Psoas muscle (tissue), 8 donors: ENCODE data around the gene EPHA2. TPM values are rescaled to one million over a fixed set of nuclear protein-coding genes. Genes with fewer than 3 reads are reported as not detected.

ENCODE experiments used
- ATAC-seq, 4 donors: fragments of 200-7000 bp; cut with Tn5 transposase; one replicate each; pipeline ENCODE4 v1.9.1; 2020; ENCODE audit warnings: moderate library complexity in 3 of 4, mild to moderate bottlenecking in 2 of 4
- DNase-seq, 2 donors: peaks; one replicate each; pipeline ENCODE4 v3.0.0-alpha.2; 2020
- H3K27ac ChIP-seq: fragments of 200-600 bp; one replicate; pipeline ENCODE4 v1.8.0; 2022
- H3K27me3 ChIP-seq, 3 donors: fragments of 200-600 bp in 1 of 3; one replicate each; pipeline versions ENCODE4 v1.6.1 to v1.8.0; 2013 to 2022; ENCODE audit warnings: low read length in 2 of 3, mild to moderate bottlenecking in 2 of 3, moderate library complexity in 1 of 3; ENCODE audit not compliant: insufficient read depth in 3 of 3
- H3K36me3 ChIP-seq, 2 donors: fragments of 200-600 bp in 1 of 2; one replicate each; pipeline versions ENCODE4 v1.6.1 to v1.8.0; 2013 to 2022; ENCODE audit warnings: low read depth in 1 of 2, mild to moderate bottlenecking in 1 of 2, moderate library complexity in 1 of 2; ENCODE audit not compliant: insufficient read depth in 1 of 2
- H3K4me1 ChIP-seq: fragments of 200-600 bp; one replicate; pipeline ENCODE4 v1.8.0; 2022
- H3K4me3 ChIP-seq: fragments of 200-600 bp; one replicate; pipeline ENCODE4 v1.8.0; 2022; ENCODE audit warnings: mild to moderate bottlenecking
- H3K9me3 ChIP-seq: fragments of 200-600 bp; one replicate; pipeline ENCODE4 v1.8.0; 2022
- WGBS, 3 donors: extraction: QIAGEN DNeasy Blood & Tissue Kit; methylation state at CpG; one replicate each; pipeline versions ENCODE4 v1.1.6 to v1.1.7; 2013; 5-methylcytosine and 5-hydroxymethylcytosine counted together
- intact Hi-C, 2 donors: fragments of 100-400 bp; cut with DNase I; formaldehyde crosslinking; loops; one replicate each; pipeline versions ENCODE4 v1.11.0 to v1.14.2; 2022
- polyA plus RNA-seq, 3 donors: library from polyadenylated mRNA; stranded (reverse); fragments of 200-250 nt; gene quantifications; one replicate each; pipeline ENCODE4 v1.2.3, GENCODE V29; 2013
- total RNA-seq, 4 donors: library from RNA; stranded (reverse); fragmentation: NEBNext Ultra II Directional in 2 of 4; extraction: Animal tissue kit (Norgen Biotek cat#: 25700) in 2 of 4; gene quantifications; one replicate each; pipeline versions ENCODE4 v1.2.1 to v1.2.4, GENCODE V29; 2021 to 2023
- TF ChIP-seq, protein P1 (sequence below): fragments of 200-600 bp; IDR thresholded peaks from one replicate; pipeline ENCODE4 v1.8.0; 2022; ENCODE audit warnings: antibody characterized with exemption
- donor health status: healthy with polysubstance abuse.
- donor health status: DM: no; HTN: no; CAD: no; lungs with moderate emphysema.
- donor health status: Bipolar disorder and iron deficiency.
- donor health status: healthy.
- donor health status: DM: yes; HTN: yes; CAD: no.
- donor health status: DM: no; HTN: no; CAD: no.
- donor health status: DM: no; HTN: no; CAD: no.
- donor health status: DM: yes; HTN: yes; CAD: no.

EPHA2 gene
- total and polyA plus RNA-seq, 7 donors: 1.3 to 8.0 (median 3.2) TPM

DNA sequence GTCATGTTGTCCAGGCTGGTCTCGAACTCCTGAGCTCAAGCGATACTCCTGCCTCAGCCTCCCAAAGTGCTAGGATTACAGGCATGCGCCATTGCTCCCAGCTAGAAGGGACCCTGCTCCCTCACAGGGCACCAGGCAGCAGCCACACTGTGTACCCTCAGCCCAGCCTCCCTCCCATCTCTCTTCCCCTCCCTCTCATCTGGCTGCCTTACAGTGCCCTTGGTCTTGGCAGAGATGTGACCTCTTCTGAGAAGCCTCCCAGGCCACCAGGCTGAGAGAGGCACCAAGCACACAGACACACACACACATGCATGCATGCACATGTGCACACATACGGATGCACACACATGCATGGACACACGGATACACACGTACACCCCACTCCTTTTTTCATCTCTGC, 25.0 kb downstream of the EPHA2 start:
- DNase-seq (no peak), ATAC-seq (no peak)
- intact Hi-C loops: no loop called here
- H3K9me3 ChIP-seq: no peaks in the 10 kb centered on the region
- H3K27ac ChIP-seq: no peak overlapping the region
- H3K4me3 ChIP-seq: no peak overlapping the region
- H3K27me3 ChIP-seq: no peaks in the 10 kb centered on the region
- no peaks in the 10 kb centered on the region for H3K4me1 ChIP-seq
- 90 to 94% (median 92%) methylated on average over 6 of the region's 6 CpGs for WGBS, 3 donors
- TF ChIP-seq, protein P1, sequence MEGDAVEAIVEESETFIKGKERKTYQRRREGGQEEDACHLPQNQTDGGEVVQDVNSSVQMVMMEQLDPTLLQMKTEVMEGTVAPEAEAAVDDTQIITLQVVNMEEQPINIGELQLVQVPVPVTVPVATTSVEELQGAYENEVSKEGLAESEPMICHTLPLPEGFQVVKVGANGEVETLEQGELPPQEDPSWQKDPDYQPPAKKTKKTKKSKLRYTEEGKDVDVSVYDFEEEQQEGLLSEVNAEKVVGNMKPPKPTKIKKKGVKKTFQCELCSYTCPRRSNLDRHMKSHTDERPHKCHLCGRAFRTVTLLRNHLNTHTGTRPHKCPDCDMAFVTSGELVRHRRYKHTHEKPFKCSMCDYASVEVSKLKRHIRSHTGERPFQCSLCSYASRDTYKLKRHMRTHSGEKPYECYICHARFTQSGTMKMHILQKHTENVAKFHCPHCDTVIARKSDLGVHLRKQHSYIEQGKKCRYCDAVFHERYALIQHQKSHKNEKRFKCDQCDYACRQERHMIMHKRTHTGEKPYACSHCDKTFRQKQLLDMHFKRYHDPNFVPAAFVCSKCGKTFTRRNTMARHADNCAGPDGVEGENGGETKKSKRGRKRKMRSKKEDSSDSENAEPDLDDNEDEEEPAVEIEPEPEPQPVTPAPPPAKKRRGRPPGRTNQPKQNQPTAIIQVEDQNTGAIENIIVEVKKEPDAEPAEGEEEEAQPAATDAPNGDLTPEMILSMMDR: no peak
- H3K36me3 ChIP-seq: peaks cover 0 to 24% of the 10 kb centered on the region in 2 donors

DNA sequence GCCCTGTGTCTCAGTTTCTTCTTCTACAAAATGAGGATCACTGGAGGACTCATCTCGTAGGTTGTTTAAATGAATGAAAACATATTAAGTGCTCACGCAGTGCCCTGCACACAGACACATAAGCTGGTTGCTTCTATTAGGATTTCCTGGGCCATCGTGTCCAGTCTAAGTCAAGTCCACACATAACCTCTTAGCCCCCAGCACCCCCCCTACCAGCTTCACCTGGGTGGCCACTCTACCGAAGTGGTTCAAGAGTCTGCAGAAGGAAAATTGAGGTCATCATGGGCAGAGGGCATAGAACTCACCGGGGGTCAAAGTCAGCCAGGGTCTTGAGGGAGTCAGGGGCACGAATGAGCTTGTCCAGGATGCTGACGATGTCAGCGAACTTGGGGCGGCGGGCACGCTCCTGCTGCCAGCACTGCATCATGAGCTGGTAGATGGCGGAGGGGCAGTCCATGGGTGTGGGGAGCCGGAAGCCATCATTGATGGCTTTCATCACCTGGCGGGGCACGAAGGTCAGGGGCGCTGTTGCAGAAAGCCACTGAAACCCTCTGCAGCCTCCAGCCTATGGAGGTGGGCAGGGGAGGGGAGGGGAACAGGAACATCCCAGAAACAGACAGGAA, 25.8 kb downstream of the EPHA2 start:
- ATAC-seq: no peak
- WGBS, 3 donors: 90 to 94% (median 93%) methylated on average over 16 of the region's 16 CpGs
- no peaks in the 10 kb centered on the region for H3K9me3 ChIP-seq
- DNase-seq: no peak
- H3K36me3 ChIP-seq: peaks cover 0 to 24% of the 10 kb centered on the region in 2 donors
- TF ChIP-seq, protein P1: no peak
- no peaks in the 10 kb centered on the region for H3K27me3 ChIP-seq
- intact Hi-C loops: no loop called here
- no peaks in the 10 kb centered on the region for H3K4me1 ChIP-seq
- no peak overlapping the region for H3K4me3 ChIP-seq
- H3K27ac ChIP-seq: no peak overlapping the region

DNA sequence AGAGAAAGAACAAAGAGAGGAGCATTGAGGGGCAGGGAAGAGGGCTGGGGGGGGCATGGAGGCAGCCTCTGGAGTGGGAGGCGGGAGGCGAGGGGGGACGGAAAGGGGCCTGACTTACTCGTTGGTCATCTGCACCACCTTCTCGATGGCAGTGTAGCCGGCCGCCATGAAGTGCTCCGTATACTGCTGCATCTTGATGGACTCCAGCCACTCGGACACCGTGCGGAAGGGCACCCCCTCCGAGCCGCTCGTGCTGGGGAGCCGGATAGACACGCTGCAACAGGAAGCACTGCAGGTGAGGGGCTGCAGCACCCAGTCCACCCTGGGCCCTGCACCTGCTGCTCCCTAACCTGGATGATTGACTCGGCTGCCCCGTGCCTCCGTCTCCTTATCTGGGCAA, 26.6 kb downstream of the EPHA2 start:
- no peak for DNase-seq
- WGBS, 3 donors: 90 to 91% (median 90%) methylated on average over 18 to 19 of the region's 19 CpGs

DNA sequence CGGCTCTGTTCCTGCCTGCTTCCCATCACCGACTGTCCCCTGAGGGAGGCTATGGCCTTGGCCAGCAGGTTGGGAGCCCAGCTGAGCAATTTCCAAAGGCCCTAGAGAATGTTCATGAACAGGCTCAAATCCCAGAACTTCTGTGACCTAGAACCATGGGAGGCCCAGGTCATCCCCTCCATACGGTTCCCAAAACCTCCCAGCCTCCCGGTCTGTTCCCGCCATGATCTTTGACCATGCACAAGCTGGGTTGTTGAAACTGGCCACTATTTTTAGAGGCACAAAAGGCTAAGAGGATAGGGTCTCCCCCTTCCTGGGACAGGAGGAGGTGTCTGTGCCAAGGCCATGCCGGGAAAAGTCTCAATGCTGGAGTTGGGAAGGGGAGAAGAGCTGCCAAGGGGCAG, 27.5 kb downstream of the EPHA2 start:
- TF ChIP-seq, protein P1: no peak
- intact Hi-C loops: no loop called here

More for the DNA sequence above, 26.6 kb downstream of the EPHA2 start:
- Histone ChIP-seq H3K36me3 (peaks cover 0 to 31% of the 10 kb centered on the region in 2 donors), H3K9me3 (no peaks in the 10 kb centered on the region), H3K4me3 (no peak overlapping the region), H3K4me1 (no peaks in the 10 kb centered on the region), H3K27ac (no peak overlapping the region), H3K27me3 (no peaks in the 10 kb centered on the region)
- intact Hi-C loops: no loop called here
- ATAC-seq: no peak
- TF ChIP-seq, protein P1: no peak

More for the DNA sequence above, 27.5 kb downstream of the EPHA2 start:
- peak in 1 of 2 donors; percentile 53 for DNase-seq
- 48 to 64% (median 57%) methylated on average over 6 of the region's 6 CpGs for WGBS, 3 donors
- H3K27me3 ChIP-seq: no peaks in the 10 kb centered on the region
- no peaks in the 10 kb centered on the region for H3K4me1 ChIP-seq
- no peaks in the 10 kb centered on the region for H3K9me3 ChIP-seq
- peaks cover 0 to 31% of the 10 kb centered on the region in 2 donors for H3K36me3 ChIP-seq
- H3K4me3 ChIP-seq: no peak overlapping the region
- ATAC-seq: peak in 2 of 4 donors; percentile 19 to 29
- no peak overlapping the region for H3K27ac ChIP-seq
